GM19193 (cell line): ENCODE results near the gene SLMAP.

Experiments
- POLR2A ChIP-seq: IDR thresholded peaks from 4 replicates; pipeline ENCODE4 v1.6.1; 2011; ENCODE audit not compliant: insufficient read depth, insufficient read length; ENCODE audit errors: extremely low read depth

Gene SLMAP

DNA sequence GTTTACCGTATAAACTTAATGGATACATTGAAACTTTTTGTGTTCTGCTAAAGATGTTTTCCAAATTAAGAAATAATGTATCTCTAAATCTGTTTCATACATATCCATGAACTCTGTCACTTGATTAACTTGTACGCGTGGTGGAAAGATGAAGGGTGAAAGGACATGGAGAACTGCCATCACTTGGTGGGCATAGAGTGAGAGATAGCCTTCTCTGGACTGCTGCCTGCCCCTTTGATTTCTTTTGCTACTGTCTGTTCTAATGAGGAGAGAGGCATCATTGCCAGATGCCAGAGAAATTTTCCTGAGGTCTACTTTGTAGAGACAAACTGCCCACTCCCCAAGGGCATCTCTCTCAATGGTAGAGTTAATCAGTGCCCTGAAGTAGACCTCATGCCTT lies 120.5 kb downstream of the SLMAP start:
- TF ChIP-seq POLR2A = no peak

DNA sequence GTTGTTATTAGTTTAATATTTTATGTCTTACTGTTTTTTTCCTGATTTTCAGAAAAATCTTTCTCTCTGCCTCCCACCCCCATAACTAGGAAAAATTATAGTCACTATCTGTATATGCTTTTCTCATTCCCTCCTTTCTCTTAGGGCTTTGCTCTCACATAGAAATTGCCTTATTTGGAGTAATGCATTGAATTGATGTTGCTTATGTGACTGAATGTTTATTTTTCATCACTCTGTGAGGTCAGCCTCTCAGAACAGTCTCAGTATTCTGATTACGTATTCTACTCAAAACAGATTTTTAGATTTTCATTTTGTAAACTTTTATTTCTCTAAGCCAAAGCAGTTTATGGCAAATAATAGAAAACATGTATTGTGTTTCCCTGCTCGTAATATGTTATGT lies 121.0 kb downstream of the SLMAP start:
- TF ChIP-seq POLR2A = no peak

DNA sequence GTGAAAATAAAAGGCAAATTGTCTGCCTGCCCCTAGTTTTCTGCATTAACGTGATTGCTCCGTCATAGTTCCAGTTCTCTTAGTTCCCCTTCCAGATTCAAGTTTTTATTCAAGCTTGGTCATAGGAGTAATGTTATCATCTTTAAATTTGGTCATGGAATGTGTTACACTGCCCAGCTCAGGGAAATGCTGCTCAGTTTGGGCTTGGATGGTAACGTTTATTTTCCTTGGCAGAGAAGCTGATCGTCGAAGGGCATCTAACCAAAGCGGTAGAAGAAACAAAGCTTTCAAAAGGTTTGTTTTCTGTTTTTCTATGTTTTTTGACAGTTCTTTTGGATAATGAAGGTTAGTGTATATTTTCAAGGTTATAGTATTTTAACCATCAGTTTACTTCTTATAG lies 133.7 kb downstream of the SLMAP start:
- TF ChIP-seq POLR2A = no peak

GRCh38 chr3:57890874-57891273 lies 134.8 kb downstream of the SLMAP start:
- no peak for TF ChIP-seq POLR2A

DNA sequence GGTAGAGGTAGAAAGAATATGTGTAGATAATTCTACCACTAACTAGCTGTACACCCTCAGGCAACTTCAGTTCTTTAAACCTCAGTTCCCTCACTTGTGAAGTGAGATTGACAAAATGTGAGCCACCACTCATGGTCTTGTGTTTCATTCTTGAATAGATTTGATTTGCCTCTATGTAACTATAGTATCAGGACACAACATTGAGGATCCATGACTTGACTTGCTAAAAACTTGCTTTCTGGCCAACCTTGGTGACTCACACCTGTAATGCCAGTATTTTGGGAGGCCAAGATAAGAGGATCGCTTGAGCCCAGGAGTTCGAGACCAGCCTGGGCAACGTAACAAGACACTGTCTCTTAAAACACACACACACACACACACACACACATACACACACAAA lies 136.3 kb downstream of the SLMAP start:
- TF ChIP-seq POLR2A = no peak

GRCh38 chr3:57893156-57893555 lies 137.0 kb downstream of the SLMAP start:
- TF ChIP-seq POLR2A = no peak

- no peak for TF ChIP-seq POLR2A
These were observed 137.6 kb downstream of the SLMAP start for GRCh38 chr3:57893668-57894067.

DNA sequence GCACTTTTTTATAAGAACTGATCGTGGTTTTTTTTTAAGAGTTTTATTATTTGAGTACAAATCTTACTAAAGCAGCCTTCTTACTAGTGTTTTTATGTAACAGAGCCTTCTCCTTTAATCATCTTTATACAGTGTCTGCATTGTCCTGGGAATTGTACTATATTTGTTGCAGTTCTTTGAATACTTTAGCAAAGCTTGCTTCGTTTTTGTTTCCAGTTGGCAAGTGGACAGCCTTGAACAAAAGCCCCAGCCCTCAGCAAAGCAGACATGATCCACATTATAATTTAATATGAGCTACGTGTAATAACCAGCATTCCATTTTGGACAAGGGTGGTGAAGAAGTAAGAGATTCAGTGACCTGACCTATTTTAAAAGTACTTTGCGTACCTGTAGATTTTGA lies 139.9 kb downstream of the SLMAP start:
- TF ChIP-seq POLR2A = no peak

DNA sequence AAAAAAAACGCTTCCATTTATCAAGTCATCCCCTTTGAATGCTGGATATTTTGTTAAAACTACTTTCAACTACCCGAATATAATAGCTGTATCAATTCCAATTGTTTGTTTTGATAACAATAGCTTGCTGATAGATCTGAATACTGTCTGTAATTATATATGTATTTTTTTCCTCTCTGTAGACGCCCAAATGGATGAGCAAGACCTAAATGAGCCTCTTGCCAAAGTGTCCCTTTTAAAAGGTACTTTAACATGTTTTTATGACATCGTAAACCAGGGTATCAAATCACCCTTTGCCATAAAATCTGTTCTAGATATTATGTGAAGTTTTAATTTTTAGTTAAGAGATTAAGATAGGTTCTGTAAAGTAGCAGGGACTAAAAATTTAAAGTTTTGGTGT lies 140.6 kb downstream of the SLMAP start:
- no peak for TF ChIP-seq POLR2A

DNA sequence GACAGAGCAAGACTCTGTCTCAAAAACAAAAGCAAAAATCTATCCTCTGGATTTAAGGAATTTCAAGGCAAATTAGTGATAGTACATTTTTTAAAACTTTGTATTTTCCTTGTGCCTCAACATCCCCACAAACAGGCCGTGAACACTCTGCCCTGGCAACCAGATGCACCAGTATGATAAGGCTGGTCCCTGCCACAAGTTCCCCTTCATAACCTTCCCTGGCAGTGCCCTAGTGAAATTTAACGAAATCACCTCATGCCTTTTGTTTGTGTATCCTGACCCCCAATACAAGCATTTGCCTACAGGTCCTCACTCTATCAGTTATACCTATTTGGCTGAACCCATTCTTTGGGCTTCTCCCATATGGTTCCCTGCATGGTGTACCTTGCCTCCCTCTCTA lies 144.7 kb downstream of the SLMAP start:
- no peak for TF ChIP-seq POLR2A

GRCh38 chr3:57903124-57903890 lies 147.2 kb downstream of the SLMAP start:
- TF ChIP-seq POLR2A = no peak

GRCh38 chr3:57910990-57911389 lies 154.9 kb downstream of the SLMAP start:
- no peak for TF ChIP-seq POLR2A

GRCh38 chr3:57911593-57911992 lies 155.5 kb downstream of the SLMAP start:
- no peak for TF ChIP-seq POLR2A

DNA sequence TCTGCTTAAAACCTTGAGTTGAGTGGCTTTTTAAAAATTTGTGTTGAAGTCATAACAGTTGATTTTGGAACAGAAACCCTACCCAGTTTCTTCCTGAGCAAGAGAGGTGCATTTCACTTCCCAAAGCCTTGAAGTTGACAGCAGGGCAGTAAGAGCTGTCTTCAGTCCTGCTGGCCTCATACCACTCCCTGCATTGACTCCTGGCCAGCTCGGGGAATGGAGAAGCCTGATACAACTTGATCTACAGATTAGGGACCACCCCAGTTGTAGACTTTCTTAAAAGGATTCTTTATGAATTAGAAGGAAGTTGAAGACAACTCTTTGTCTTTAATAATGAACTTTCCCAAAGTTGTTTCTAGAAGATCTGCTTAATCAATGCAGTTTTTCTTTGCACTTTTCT lies 161.5 kb downstream of the SLMAP start:
- TF ChIP-seq POLR2A = no peak

- TF ChIP-seq POLR2A = no peak
These were observed 162.2 kb downstream of the SLMAP start for GRCh38 chr3:57918123-57918837.

- TF ChIP-seq POLR2A = no peak
These were observed 163.9 kb downstream of the SLMAP start for GRCh38 chr3:57919987-57920386.
